Nephron (organoid): ENCODE data around the gene CSMD2.

Experiments used
- H3K27ac Mint-ChIP-seq, 3 experiments: 2 replicates each; pipeline ENCODE4 v1.8.0; 2020; ENCODE audit warnings: mixed read lengths in 3 of 3, mild to moderate bottlenecking in 2 of 3, moderate library complexity in 1 of 3
- H3K27me3 Mint-ChIP-seq: 2 replicates; pipeline ENCODE4 v1.8.0; 2021; ENCODE audit warnings: low read depth, mild to moderate bottlenecking, moderate library complexity, mixed read lengths
- H3K36me3 Mint-ChIP-seq: 2 replicates; pipeline ENCODE4 v1.8.0; 2020; ENCODE audit warnings: low read depth, mixed read lengths
- H3K4me1 Mint-ChIP-seq: 2 replicates; pipeline ENCODE4 v1.8.0; 2020; ENCODE audit warnings: mixed read lengths
- H3K4me3 Mint-ChIP-seq, 3 experiments: 2 replicates each; pipeline ENCODE4 v1.8.0; 2020; ENCODE audit warnings: mild to moderate bottlenecking in 3 of 3, mixed read lengths in 3 of 3, moderate library complexity in 2 of 3
- H3K9me3 Mint-ChIP-seq: 2 replicates; pipeline ENCODE4 v1.8.0; 2020; ENCODE audit warnings: mixed read lengths
- TF ChIP-seq, protein P1 (sequence below), 3 experiments: fragments of 200-600 bp; sonication (generic); IDR thresholded peaks; one replicate each; pipeline ENCODE4 v1.5.0; 2021; ENCODE audit warnings: antibody characterized with exemption in 3 of 3; ENCODE audit not compliant: unreplicated experiment in 3 of 3

CSMD2 gene

DNA sequence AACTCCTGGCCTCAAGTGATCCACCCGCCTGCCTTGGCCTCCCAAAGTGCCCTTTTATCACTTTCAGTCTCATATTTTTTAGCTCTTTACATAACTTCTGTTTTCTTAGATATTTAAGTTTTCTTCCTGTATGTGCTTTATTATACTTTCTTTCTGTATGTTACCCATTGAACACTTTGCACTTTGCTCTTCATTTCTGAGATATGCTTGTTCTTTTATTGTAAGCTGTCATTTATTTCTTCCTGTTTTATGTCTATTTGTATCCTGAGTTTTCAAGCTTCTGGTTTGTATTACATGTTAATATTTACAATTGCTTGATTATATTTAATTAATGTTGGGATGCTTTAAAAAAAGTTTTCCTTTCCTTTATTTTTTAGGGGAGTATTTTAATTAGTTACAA is 656.9 kb downstream of the CSMD2 start:
- no peaks in the 10 kb centered on the region for H3K4me1 Mint-ChIP-seq
- H3K9me3 Mint-ChIP-seq = peaks cover 16% of the 10 kb centered on the region
- TF ChIP-seq, protein P1, sequence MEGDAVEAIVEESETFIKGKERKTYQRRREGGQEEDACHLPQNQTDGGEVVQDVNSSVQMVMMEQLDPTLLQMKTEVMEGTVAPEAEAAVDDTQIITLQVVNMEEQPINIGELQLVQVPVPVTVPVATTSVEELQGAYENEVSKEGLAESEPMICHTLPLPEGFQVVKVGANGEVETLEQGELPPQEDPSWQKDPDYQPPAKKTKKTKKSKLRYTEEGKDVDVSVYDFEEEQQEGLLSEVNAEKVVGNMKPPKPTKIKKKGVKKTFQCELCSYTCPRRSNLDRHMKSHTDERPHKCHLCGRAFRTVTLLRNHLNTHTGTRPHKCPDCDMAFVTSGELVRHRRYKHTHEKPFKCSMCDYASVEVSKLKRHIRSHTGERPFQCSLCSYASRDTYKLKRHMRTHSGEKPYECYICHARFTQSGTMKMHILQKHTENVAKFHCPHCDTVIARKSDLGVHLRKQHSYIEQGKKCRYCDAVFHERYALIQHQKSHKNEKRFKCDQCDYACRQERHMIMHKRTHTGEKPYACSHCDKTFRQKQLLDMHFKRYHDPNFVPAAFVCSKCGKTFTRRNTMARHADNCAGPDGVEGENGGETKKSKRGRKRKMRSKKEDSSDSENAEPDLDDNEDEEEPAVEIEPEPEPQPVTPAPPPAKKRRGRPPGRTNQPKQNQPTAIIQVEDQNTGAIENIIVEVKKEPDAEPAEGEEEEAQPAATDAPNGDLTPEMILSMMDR (IDR thresholded peaks at IDR 0.05; ENCODE audit: unreplicated experiment in 3 of 3) = no peak
- H3K36me3 Mint-ChIP-seq = no peaks in the 10 kb centered on the region
- no peak overlapping the region for H3K27ac Mint-ChIP-seq
- H3K4me3 Mint-ChIP-seq = no peak overlapping the region
- peaks cover 3% of the 10 kb centered on the region for H3K27me3 Mint-ChIP-seq

DNA sequence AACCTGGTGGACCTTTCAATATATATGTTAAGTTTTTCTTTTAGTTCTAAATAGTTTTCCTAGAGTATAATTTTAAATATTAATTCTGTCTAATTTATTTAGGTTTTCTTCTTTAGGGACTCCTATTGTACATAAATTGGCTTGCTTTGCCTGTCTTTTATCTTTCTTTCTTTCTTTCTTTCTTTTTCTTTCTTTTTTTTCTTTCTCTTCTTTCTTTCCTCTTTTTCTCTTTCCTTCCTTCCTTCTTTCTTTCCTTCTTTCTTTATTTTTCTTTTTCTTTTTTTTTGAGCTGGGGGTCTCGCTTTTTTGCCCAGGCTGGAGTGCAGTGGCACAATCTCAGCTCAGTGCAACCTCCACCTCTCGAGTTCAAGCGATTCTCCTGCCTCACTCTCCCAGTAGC is 657.4 kb downstream of the CSMD2 start:
- no peaks in the 10 kb centered on the region for H3K4me1 Mint-ChIP-seq
- TF ChIP-seq, protein P1 (IDR thresholded peaks at IDR 0.05; ENCODE audit: unreplicated experiment in 3 of 3) = no peak
- H3K27me3 Mint-ChIP-seq = peaks cover 3% of the 10 kb centered on the region
- H3K36me3 Mint-ChIP-seq = no peaks in the 10 kb centered on the region
- H3K27ac Mint-ChIP-seq = no peak overlapping the region
- no peak overlapping the region for H3K4me3 Mint-ChIP-seq
- peaks cover 16% of the 10 kb centered on the region for H3K9me3 Mint-ChIP-seq

DNA sequence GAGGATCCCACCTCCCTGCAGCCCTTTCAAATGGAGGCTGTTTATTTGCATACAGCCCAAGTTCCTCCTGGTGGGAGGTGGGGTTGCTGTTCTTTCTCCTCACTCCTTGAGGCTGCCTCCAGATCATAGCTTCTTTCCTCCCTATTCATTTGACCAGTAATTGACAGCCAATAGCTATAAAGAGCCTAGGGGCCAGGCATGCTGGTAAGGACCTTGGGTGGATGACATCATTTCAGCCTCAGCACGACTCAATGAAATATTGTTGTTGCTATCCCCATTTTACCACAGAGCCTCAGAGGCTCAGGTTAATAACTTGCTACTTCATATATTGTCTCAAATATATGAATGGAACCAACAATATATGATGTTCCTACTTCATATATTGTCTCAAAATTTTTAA is 661.5 kb downstream of the CSMD2 start:
- no peaks in the 10 kb centered on the region for H3K4me1 Mint-ChIP-seq
- peaks cover 7% of the 10 kb centered on the region for H3K9me3 Mint-ChIP-seq
- H3K27me3 Mint-ChIP-seq = no peaks in the 10 kb centered on the region
- H3K4me3 Mint-ChIP-seq = no peak overlapping the region
- H3K27ac Mint-ChIP-seq = no peak overlapping the region
- H3K36me3 Mint-ChIP-seq = peaks cover 15% of the 10 kb centered on the region
- TF ChIP-seq, protein P1 (IDR thresholded peaks at IDR 0.05; ENCODE audit: unreplicated experiment in 3 of 3) = no peak

DNA sequence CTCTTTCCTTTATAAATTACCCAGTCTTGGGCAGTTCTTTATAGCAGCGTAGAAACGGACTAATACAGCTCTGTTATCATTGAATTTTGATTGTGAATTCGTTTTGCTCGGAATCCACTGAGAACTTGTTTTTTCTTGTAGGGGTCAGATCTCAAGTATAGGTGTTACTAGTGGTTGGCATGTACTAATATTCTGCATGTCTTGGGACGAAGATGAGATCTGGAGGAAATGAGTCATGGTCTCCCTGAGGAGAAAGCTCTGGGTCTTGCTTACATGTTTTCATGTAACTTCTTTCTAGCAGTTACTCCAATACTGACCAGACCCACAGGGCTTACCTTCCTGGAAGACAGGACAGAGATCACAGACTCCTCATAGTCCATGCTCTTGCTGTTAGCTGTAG is 662.3 kb downstream of the CSMD2 start:
- Mint-ChIP-seq H3K27ac (no peak overlapping the region), H3K27me3 (no peaks in the 10 kb centered on the region), H3K36me3 (peaks cover 22% of the 10 kb centered on the region), H3K9me3 (peaks cover 8% of the 10 kb centered on the region), H3K4me3 (no peak overlapping the region), H3K4me1 (no peaks in the 10 kb centered on the region)
- TF ChIP-seq, protein P1 (IDR thresholded peaks at IDR 0.05; ENCODE audit: unreplicated experiment in 3 of 3) = no peak

DNA sequence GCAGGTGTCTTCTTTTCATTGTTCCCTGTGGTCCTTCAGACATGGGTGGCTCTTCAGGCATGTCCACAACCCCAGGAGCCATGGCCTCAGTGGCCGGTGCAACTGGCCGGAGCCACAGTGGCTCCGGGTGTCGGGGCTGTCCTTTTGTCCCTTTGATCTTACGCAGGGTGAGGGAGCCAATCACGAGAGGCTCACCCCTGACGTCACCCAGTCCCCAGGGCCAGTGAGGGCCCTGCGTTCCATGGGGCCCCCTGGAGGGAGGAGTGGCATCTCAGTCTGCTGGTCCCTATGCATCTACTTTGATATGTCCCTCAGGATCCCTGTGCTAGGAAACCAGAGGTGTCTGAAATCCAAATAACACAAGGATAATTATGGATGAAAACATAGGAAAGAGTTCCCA is 663.3 kb downstream of the CSMD2 start:
- Mint-ChIP-seq H3K36me3 (peaks cover 32% of the 10 kb centered on the region), H3K27me3 (no peaks in the 10 kb centered on the region), H3K9me3 (peaks cover 11% of the 10 kb centered on the region), H3K4me1 (no peaks in the 10 kb centered on the region), H3K4me3 (no peak overlapping the region), H3K27ac (no peak overlapping the region)
- TF ChIP-seq, protein P1 (IDR thresholded peaks at IDR 0.05; ENCODE audit: unreplicated experiment in 3 of 3) = no peak

DNA sequence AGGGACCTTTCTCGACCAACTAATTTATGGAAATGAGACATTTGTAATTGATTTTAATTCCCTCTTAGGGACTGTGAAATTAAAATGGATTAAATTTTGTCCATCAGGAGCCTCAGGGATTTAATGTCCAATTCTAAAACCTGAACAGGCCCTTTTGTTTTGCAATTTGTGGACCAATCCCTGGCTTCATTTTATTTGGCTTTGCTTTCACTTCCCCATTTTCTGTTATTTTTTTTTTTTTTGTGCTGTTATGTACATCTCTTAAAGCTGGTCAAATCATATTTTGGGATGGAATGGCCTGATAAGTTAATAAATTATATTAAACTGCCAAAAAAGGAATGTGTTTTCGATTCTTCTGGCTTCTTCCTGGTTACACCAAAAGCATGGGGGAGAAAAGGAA is 663.7 kb downstream of the CSMD2 start:
- Mint-ChIP-seq H3K4me1 (no peaks in the 10 kb centered on the region), H3K36me3 (peaks cover 36% of the 10 kb centered on the region), H3K9me3 (peaks cover 13% of the 10 kb centered on the region), H3K27me3 (no peaks in the 10 kb centered on the region), H3K4me3 (no peak overlapping the region), H3K27ac (no peak overlapping the region)
- TF ChIP-seq, protein P1 (IDR thresholded peaks at IDR 0.05; ENCODE audit: unreplicated experiment in 3 of 3) = no peak
